IMR-90 (cell line): Measurements from ENCODE around the gene CLEC14A. TPM values are rescaled to one million over a fixed set of nuclear protein-coding genes. Genes with fewer than 3 reads are reported as not detected.

ENCODE experiments used
- ATAC-seq: fragments of 200-7000 bp; cut with Tn5 transposase; 2 replicates; pipeline ENCODE4 v1.9.1; 2020; ENCODE audit warnings: low read depth, mild to moderate bottlenecking, moderate library complexity
- BruUV-seq: library from RNA; stranded (reverse); fragments of 400-500 nt; replicated peaks from 2 replicates; lab custom pipeline; 2021; lab: Mats Ljungman, UMichigan
- CTCF ChIA-PET: fragments of 300-600 bp; formaldehyde crosslinking; extraction: SDS; loops from one replicate; lab custom pipeline; 2021; ENCODE audit warnings: antibody characterized with exemption; lab: Yijun Ruan, JAX
- POLR2A ChIA-PET: fragments of 300-600 bp; sonication (Branson Sonifier 250); formaldehyde crosslinking; loops from one replicate; lab custom pipeline; 2022; ENCODE audit warnings: antibody characterized with exemption; ENCODE audit not compliant: unreplicated experiment; lab: Charles Lee
- DNase-seq: peaks from one replicate; pipeline ENCODE4 v3.0.0; 2013
- H2AFZ ChIP-seq: replicated peaks from 2 replicates; pipeline ENCODE3; 2013; ENCODE audit warnings: low read length, mild to moderate bottlenecking; ENCODE audit not compliant: poor library complexity
- H2AK5ac ChIP-seq: 2 replicates; pipeline ENCODE4 v1.6.1; 2013; ENCODE audit warnings: low read depth, low read length, inconsistent platforms
- H2AK9ac ChIP-seq: replicated peaks from 2 replicates; pipeline ENCODE3; 2013; ENCODE audit warnings: mild to moderate bottlenecking, low read depth, low read length, moderate library complexity; ENCODE audit not compliant: poor library complexity
- H2BK120ac ChIP-seq: 2 replicates; pipeline ENCODE4 v1.6.1; 2013; ENCODE audit warnings: low read depth, low read length, inconsistent platforms
- H2BK15ac ChIP-seq: 3 replicates; pipeline ENCODE4 v1.6.1; 2013; ENCODE audit warnings: low read depth, low read length, inconsistent platforms
- H2BK20ac ChIP-seq: 2 replicates; pipeline ENCODE4 v1.6.1; 2013; ENCODE audit warnings: low read depth, mild to moderate bottlenecking, inconsistent platforms, low read length, moderate library complexity
- H2BK5ac ChIP-seq: 2 replicates; pipeline ENCODE4 v1.6.1; 2013; ENCODE audit warnings: mild to moderate bottlenecking, low read depth, low read length, inconsistent platforms; ENCODE audit not compliant: poor library complexity, severe bottlenecking
- H3K14ac ChIP-seq: replicated peaks from 2 replicates; pipeline ENCODE4 v1.6.1; 2013; ENCODE audit warnings: low read depth, low read length, inconsistent platforms
- H3K18ac ChIP-seq: 2 replicates; pipeline ENCODE4 v1.6.1; 2013; ENCODE audit warnings: low read depth, low read length, control low read depth
- H3K23ac ChIP-seq: 2 replicates; pipeline ENCODE4 v1.6.1; 2013; ENCODE audit warnings: low read depth, low read length, inconsistent platforms
- H3K27ac ChIP-seq: 2 replicates; pipeline ENCODE4 v1.5.1; 2013; ENCODE audit warnings: mild to moderate bottlenecking, control low read depth, low read length; ENCODE audit not compliant: insufficient read depth
- H3K27me3 ChIP-seq: 2 replicates; pipeline ENCODE4 v1.6.1; 2013; ENCODE audit warnings: low read length; ENCODE audit not compliant: control insufficient read depth, insufficient read depth
- H3K36me3 ChIP-seq: 2 replicates; pipeline ENCODE4 v1.6.1; 2013; ENCODE audit warnings: low read length, mixed read lengths; ENCODE audit not compliant: control insufficient read depth, insufficient read depth
- H3K4ac ChIP-seq: 2 replicates; pipeline ENCODE4 v1.6.1; 2013; ENCODE audit warnings: low read depth, low read length, inconsistent platforms
- H3K4me1 ChIP-seq: 2 replicates; pipeline ENCODE4 v1.6.1; 2013; ENCODE audit warnings: low read length, mixed read lengths; ENCODE audit not compliant: control insufficient read depth, insufficient read depth
- H3K4me2 ChIP-seq: 2 replicates; pipeline ENCODE4 v1.6.1; 2013; ENCODE audit warnings: low read depth, mild to moderate bottlenecking, control low read depth, low read length, moderate library complexity
- H3K4me3 ChIP-seq: 2 replicates; pipeline ENCODE4 v1.5.1; 2013; ENCODE audit warnings: low read depth, mild to moderate bottlenecking, control low read depth, low read length, moderate library complexity; ENCODE audit not compliant: insufficient read depth
- H3K56ac ChIP-seq: 2 replicates; pipeline ENCODE4 v1.6.1; 2013; ENCODE audit warnings: low read length, inconsistent platforms; ENCODE audit not compliant: insufficient read depth; ENCODE audit errors: extremely low read depth
- H3K79me1 ChIP-seq, 2 experiments: 2 replicates each; pipeline ENCODE4 v1.6.1; 2013; ENCODE audit warnings: low read length in 2 of 2, inconsistent platforms in 1 of 2, low read depth in 1 of 2
- H3K9ac ChIP-seq: 2 replicates; pipeline ENCODE4 v1.6.1; 2013; ENCODE audit warnings: low read depth, low read length, control low read depth
- H3K9me1 ChIP-seq: 2 replicates; pipeline ENCODE4 v1.6.1; 2013; ENCODE audit warnings: low read length, inconsistent platforms; ENCODE audit not compliant: insufficient read depth
- H3K9me3 ChIP-seq: 2 replicates; pipeline ENCODE4 v1.6.1; 2013; ENCODE audit warnings: low read length; ENCODE audit not compliant: control insufficient read depth, insufficient read depth
- H4K20me1 ChIP-seq: 2 replicates; pipeline ENCODE4 v1.6.1; 2013; ENCODE audit warnings: low read length, inconsistent platforms; ENCODE audit not compliant: insufficient read depth
- H4K5ac ChIP-seq: 2 replicates; pipeline ENCODE4 v1.6.1; 2013; ENCODE audit warnings: mild to moderate bottlenecking, low read depth, low read length, control low read depth
- H4K8ac ChIP-seq, 2 experiments: 2 replicates each; pipeline ENCODE4 v1.6.1; 2013; ENCODE audit warnings: low read depth in 2 of 2, low read length in 2 of 2, control low read depth in 1 of 2, inconsistent platforms in 1 of 2
- H4K91ac ChIP-seq: 2 replicates; pipeline ENCODE4 v1.6.1; 2013; ENCODE audit warnings: low read depth, low read length, inconsistent platforms; ENCODE audit not compliant: insufficient read depth
- MXI1 ChIP-seq: IDR thresholded peaks from 2 replicates; pipeline ENCODE4 v1.6.1; 2012; ENCODE audit warnings: low read depth, mild to moderate bottlenecking, low read length, moderate library complexity, borderline replicate concordance
- dilution Hi-C: fragments of 300-500 bp; cut with HindIII; formaldehyde crosslinking; loops from one replicate; pipeline ENCODE4 v1.14.3; 2018; ENCODE audit warnings: low sequenced_read_pairs; ENCODE audit not compliant: unreplicated experiment
- in situ Hi-C: fragments of 300-500 bp; cut with MboI; formaldehyde crosslinking; loops from 3 replicates; pipeline ENCODE4 v1.14.3; 2019; ENCODE audit warnings: low sequenced_read_pairs, inconsistent platforms, mixed read lengths
- intact Hi-C: fragments of 100-400 bp; cut with micrococcal nuclease; formaldehyde crosslinking; loops from 2 replicates; pipeline ENCODE4 v1.10.0; 2022
- polyA plus RNA-seq, 3 experiments: library from polyadenylated mRNA; depleted of rRNA; stranded (reverse); fragments of >200 nt; gene quantifications; 2 replicates each; pipeline ENCODE4 v1.2.3, GENCODE V29; 2012; ENCODE audit warnings: low replicate concordance in 1 of 3
- total RNA-seq: library from RNA; depleted of rRNA; stranded (reverse); fragments of >200 nt; gene quantifications from 2 replicates; pipeline ENCODE4 v1.2.3, GENCODE V29; 2012; rRNA removed
- TF ChIP-seq, protein P1 (sequence below): fragments of 150-350 bp; IDR thresholded peaks from 2 replicates; pipeline ENCODE4 v1.6.1; 2016; ENCODE audit warnings: low read depth, mild to moderate bottlenecking, low read length, moderate library complexity, borderline replicate concordance

Gene CLEC14A
- total and polyA plus RNA-seq, 2 of the 4 experiments (the other 2 are of a cell fraction): 3.0 to 6.2 TPM

DNA sequence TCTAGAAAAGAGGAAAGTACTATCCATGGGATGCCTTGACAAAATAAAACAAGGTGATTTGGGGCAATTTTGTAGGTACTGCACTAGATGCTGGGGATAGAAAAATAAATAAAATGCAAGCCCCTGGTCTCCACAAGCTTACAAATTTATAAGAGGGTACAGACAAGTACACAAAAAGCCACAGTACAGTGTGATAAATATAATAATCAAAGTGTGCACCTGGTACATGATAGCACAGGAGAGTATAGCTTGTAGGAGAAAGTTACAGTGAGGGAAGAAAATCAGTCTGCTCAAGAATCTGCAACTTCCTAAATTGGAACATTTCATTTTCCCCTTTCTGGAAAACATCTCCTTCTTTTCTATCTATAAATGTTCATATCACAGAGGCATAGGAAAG lies 51.2 kb downstream of the CLEC14A start:
- no peak overlapping the region for H3K56ac ChIP-seq
- intact Hi-C loops: no loop called here
- in situ Hi-C loops: loop anchor here (10.0 kb wide), 2 partner anchors 300 to 660 kb away; no protein-coding TSS in a partner anchor

More for the DNA sequence above, 51.2 kb downstream of the CLEC14A start:
- no peak overlapping the region for H3K23ac ChIP-seq
- H3K18ac ChIP-seq: no peak overlapping the region
- H3K4me3 ChIP-seq: no peak overlapping the region
- no peak overlapping the region for H2BK5ac ChIP-seq
- BruUV-seq: no TSS peak
- H3K79me1 ChIP-seq: peaks cover 0 to 4% of the 10 kb centered on the region in 2 experiments; a peak in 2 of 4 replicates
- dilution Hi-C loops: no loop called here
- DNase-seq (no peak), ATAC-seq (no peak)
- no peaks in the 10 kb centered on the region for H4K20me1 ChIP-seq
- H2AK9ac ChIP-seq: no peak overlapping the region
- H2AFZ ChIP-seq: no peak overlapping the region
- TF ChIP-seq, protein P1, sequence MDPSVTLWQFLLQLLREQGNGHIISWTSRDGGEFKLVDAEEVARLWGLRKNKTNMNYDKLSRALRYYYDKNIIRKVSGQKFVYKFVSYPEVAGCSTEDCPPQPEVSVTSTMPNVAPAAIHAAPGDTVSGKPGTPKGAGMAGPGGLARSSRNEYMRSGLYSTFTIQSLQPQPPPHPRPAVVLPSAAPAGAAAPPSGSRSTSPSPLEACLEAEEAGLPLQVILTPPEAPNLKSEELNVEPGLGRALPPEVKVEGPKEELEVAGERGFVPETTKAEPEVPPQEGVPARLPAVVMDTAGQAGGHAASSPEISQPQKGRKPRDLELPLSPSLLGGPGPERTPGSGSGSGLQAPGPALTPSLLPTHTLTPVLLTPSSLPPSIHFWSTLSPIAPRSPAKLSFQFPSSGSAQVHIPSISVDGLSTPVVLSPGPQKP: no peak
- no peak for TF ChIP-seq MXI1
- no peak overlapping the region for H3K9ac ChIP-seq
- no peak overlapping the region for H3K4ac ChIP-seq
- no peaks in the 10 kb centered on the region for H3K27me3 ChIP-seq
- no peak overlapping the region for H3K27ac ChIP-seq
- ChIA-PET POLR2A (no interaction called here), CTCF (interaction anchor here (0.6 to 1.0 kb wide), 2 partner anchors 46 to 1600 kb away, joined by 3 to 5 read pairs; no protein-coding TSS in a partner anchor)
- no peak overlapping the region for H2BK15ac ChIP-seq
- H2AK5ac ChIP-seq: no peak overlapping the region
- no peaks in the 10 kb centered on the region for H3K36me3 ChIP-seq
- H4K91ac ChIP-seq: no peak overlapping the region
- peaks cover 4% of the 10 kb centered on the region for H3K9me1 ChIP-seq
- no peak overlapping the region for H2BK20ac ChIP-seq
- H4K5ac ChIP-seq: no peak overlapping the region
- no peak overlapping the region for H2BK120ac ChIP-seq
- H3K4me1 ChIP-seq: peaks cover 8% of the 10 kb centered on the region; the same call in 1 of the 2 replicates
- no peak overlapping the region for H4K8ac ChIP-seq
- peaks cover 2% of the 10 kb centered on the region; the same call in 1 of the 2 replicates for H3K9me3 ChIP-seq
- no peak overlapping the region for H3K14ac ChIP-seq
- H3K4me2 ChIP-seq: no peak overlapping the region

Other genes starting within 250 kb of the CLEC14A start
- gene SSTR1, start 48.2 kb downstream of the CLEC14A start, total RNA-seq: 1.1 and 1.4 TPM in 2 replicates
- 5.5 and 5.6 TPM in 2 replicates for gene SSTR1, start 48.2 kb downstream of the CLEC14A start, polyA plus RNA-seq (2012; rRNA removed)